Breast epithelium (tissue), 3 donors: ENCODE results near the gene SCAI.

Source experiments
- POLR2A ChIP-seq: fragments of 450-650 bp; IDR thresholded peaks from one replicate; pipeline ENCODE4 v1.6.1; 2016; ENCODE audit warnings: antibody characterized with exemption, mild to moderate bottlenecking, moderate library complexity
- TF ChIP-seq, protein P1 (sequence below), 3 donors: fragments of 450-650 bp; IDR thresholded peaks; one replicate each; pipeline ENCODE4 v1.5.1; 2016 to 2017; ENCODE audit warnings: antibody characterized with exemption in 3 of 3, mild to moderate bottlenecking in 3 of 3, moderate library complexity in 3 of 3

DNA sequence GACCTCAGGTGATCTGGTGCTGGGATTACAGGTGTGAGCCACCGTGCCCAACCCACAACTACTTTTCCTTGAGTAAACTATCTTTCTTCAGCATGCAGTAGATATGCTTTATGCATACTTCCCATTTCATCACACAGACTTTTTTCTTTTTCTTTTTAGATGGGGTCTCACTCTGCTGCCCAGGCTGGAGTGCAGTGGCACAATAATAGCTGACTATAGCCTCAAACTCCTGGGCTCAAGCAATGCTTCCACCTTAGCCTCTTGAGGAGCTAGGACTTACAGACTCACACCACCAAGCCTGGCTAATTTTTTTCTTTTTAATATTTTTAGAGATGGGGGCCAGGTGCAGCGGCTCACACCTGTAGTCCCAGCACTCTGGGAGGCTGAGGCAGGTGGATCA lies 23.4 kb upstream of the SCAI start:
- no peak for TF ChIP-seq POLR2A
- TF ChIP-seq, protein P1, sequence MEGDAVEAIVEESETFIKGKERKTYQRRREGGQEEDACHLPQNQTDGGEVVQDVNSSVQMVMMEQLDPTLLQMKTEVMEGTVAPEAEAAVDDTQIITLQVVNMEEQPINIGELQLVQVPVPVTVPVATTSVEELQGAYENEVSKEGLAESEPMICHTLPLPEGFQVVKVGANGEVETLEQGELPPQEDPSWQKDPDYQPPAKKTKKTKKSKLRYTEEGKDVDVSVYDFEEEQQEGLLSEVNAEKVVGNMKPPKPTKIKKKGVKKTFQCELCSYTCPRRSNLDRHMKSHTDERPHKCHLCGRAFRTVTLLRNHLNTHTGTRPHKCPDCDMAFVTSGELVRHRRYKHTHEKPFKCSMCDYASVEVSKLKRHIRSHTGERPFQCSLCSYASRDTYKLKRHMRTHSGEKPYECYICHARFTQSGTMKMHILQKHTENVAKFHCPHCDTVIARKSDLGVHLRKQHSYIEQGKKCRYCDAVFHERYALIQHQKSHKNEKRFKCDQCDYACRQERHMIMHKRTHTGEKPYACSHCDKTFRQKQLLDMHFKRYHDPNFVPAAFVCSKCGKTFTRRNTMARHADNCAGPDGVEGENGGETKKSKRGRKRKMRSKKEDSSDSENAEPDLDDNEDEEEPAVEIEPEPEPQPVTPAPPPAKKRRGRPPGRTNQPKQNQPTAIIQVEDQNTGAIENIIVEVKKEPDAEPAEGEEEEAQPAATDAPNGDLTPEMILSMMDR (IDR thresholded peaks at IDR 0.05): no peak
